Measurements from ENCODE around the gene RDX.

The RDX gene

GRCh38 chr11:110268441-110268840, 28.0 kb downstream of the RDX start:
- Histone ChIP-seq H3K27ac (ENCODE audit: low read depth, low read length) (no peak overlapping the region), H3K4me3 (ENCODE audit: low read depth, low read length) (no peak overlapping the region), H3K27me3 (ENCODE audit: control insufficient read depth, insufficient read depth, low read length) (no peaks in the 10 kb centered on the region), H3K4me1 (ENCODE audit: control insufficient read depth, insufficient read depth, low read length) (no peaks in the 10 kb centered on the region), H3K36me3 (ENCODE audit: control insufficient read depth, insufficient read depth, low read length) (peaks cover 40% of the 10 kb centered on the region), H3K9ac (ENCODE audit: low read length) (no peak overlapping the region), H3K9me3 (ENCODE audit: control insufficient read depth, insufficient read depth, low read depth, low read length) (no peaks in the 10 kb centered on the region)

DNA sequence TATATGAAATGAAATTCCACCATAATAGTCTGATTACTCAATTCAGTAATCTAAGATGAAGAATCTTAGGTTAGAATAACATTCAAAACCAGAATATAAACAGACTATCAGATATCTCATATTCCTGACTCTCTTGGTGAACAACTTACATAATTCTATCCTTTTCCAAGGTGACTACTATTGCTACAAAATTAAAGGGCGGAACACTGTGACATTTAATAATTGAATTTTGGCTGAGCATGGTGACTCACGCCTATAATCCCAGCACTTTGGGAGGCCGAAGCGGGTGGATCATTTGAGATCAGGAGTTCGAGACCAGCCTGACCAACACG, 34.4 kb downstream of the RDX start:
- Histone ChIP-seq H3K27me3 (ENCODE audit: control insufficient read depth, insufficient read depth, low read length) (no peaks in the 10 kb centered on the region), H3K9ac (ENCODE audit: low read length) (no peak overlapping the region), H3K27ac (ENCODE audit: low read depth, low read length) (no peak overlapping the region), H3K36me3 (ENCODE audit: control insufficient read depth, insufficient read depth, low read length) (peaks cover 47% of the 10 kb centered on the region), H3K4me1 (ENCODE audit: control insufficient read depth, insufficient read depth, low read length) (no peaks in the 10 kb centered on the region), H3K4me3 (ENCODE audit: low read depth, low read length) (no peak overlapping the region), H3K9me3 (ENCODE audit: control insufficient read depth, insufficient read depth, low read depth, low read length) (no peaks in the 10 kb centered on the region)

DNA sequence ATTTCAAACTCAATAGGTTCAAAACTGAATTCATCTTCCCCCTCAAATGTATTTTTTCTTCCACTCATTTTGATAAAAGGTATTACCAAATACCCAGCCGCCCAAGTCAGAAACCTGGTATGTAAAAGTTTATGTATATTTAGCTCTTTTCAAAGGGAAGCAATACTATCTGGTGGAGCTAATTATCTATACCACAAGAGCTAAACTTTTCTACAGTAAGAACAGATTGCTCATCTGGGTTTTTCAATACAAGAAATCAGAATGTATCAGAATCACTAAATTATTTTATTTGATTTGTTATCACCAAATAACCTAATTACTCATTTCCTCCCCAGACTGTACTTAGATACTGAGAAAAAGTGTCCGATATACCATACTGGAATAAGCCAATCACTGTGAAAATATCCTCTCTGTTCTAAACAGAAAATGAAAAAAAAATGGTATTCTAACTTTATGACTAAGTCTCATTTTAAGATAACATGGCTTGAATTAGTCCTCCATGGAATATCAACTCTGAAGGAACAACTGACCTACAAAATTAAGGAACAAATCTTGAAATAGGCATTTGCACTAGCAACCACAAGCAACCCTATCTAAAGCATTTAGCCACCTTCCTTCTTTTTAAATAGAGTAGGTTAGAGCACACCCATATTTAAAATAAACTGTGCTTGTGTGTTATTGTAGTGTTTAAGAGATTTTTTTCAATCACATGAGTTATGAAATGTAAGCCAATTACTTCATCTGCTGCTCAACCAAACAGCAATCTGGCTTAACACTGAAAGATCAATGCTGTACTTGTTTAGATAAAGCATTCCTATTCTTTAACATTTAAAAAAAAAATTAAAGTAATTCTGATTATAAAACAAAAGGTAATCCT, 35.0 kb downstream of the RDX start:
- Histone ChIP-seq H3K9me3 (ENCODE audit: control insufficient read depth, insufficient read depth, low read depth, low read length) (no peaks in the 10 kb centered on the region), H3K9ac (ENCODE audit: low read length) (no peak overlapping the region), H3K4me1 (ENCODE audit: control insufficient read depth, insufficient read depth, low read length) (no peaks in the 10 kb centered on the region), H3K4me3 (ENCODE audit: low read depth, low read length) (no peak overlapping the region), H3K27me3 (ENCODE audit: control insufficient read depth, insufficient read depth, low read length) (no peaks in the 10 kb centered on the region), H3K27ac (ENCODE audit: low read depth, low read length) (no peak overlapping the region), H3K36me3 (ENCODE audit: control insufficient read depth, insufficient read depth, low read length) (peaks cover 52% of the 10 kb centered on the region)

- Histone ChIP-seq H3K9me3 (ENCODE audit: control insufficient read depth, insufficient read depth, low read depth, low read length) (no peaks in the 10 kb centered on the region), H3K4me3 (ENCODE audit: low read depth, low read length) (no peak overlapping the region), H3K4me1 (ENCODE audit: control insufficient read depth, insufficient read depth, low read length) (no peaks in the 10 kb centered on the region), H3K36me3 (ENCODE audit: control insufficient read depth, insufficient read depth, low read length) (peaks cover 76% of the 10 kb centered on the region), H3K9ac (ENCODE audit: low read length) (no peak overlapping the region), H3K27me3 (ENCODE audit: control insufficient read depth, insufficient read depth, low read length) (no peaks in the 10 kb centered on the region), H3K27ac (ENCODE audit: low read depth, low read length) (no peak overlapping the region)
Measured at GRCh38 chr11:110253525-110253924, 42.9 kb downstream of the RDX start.

DNA sequence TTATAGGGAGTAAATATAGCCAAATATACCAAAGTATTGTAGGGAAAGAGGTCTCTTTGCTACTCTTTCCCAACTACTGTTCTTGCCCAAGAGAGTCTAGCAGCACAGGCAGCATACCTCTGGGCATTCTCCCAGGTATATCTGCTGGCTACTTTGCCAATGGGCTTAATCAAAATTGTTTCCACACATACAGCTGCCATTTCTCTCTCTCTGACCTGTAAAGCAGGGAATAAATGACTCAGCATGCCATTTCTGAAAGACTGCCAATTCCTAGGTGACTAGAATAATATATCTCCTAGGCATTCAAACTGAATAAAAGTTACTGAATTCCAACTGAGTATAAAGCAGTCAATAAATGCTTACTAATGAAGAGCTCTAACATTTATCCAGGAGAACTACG, 44.6 kb downstream of the RDX start:
- H3K27ac ChIP-seq (ENCODE audit: low read depth, low read length) = no peak overlapping the region
- no peaks in the 10 kb centered on the region for H3K9me3 ChIP-seq (ENCODE audit: control insufficient read depth, insufficient read depth, low read depth, low read length)
- no peaks in the 10 kb centered on the region for H3K27me3 ChIP-seq (ENCODE audit: control insufficient read depth, insufficient read depth, low read length)
- H3K9ac ChIP-seq (ENCODE audit: low read length) = no peak overlapping the region
- H3K4me1 ChIP-seq (ENCODE audit: control insufficient read depth, insufficient read depth, low read length) = no peaks in the 10 kb centered on the region
- H3K4me3 ChIP-seq (ENCODE audit: low read depth, low read length) = no peak overlapping the region
- H3K36me3 ChIP-seq (ENCODE audit: control insufficient read depth, insufficient read depth, low read length) = peaks cover 83% of the 10 kb centered on the region

DNA sequence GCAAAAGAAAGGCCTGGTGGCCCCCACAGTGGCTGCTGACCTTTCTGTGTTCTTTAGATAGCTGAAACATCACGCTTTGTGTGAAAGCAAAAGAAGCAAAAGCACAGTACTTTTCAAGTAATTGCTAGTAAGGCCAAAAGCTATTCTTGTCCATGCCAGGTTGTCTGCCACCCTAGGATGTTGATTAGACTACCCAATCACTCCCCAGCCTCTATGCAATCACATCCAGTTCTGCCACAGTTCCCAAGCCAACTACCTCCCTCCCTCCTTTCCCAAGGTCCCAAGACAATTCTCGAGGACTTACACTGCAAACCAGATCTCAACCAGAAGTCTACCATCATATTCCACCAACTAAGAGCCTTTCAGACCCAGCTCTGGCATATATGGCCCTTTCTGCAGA, 46.2 kb downstream of the RDX start:
- Histone ChIP-seq H3K36me3 (ENCODE audit: control insufficient read depth, insufficient read depth, low read length) (peaks cover 83% of the 10 kb centered on the region), H3K9ac (ENCODE audit: low read length) (no peak overlapping the region), H3K4me1 (ENCODE audit: control insufficient read depth, insufficient read depth, low read length) (no peaks in the 10 kb centered on the region), H3K4me3 (ENCODE audit: low read depth, low read length) (no peak overlapping the region), H3K9me3 (ENCODE audit: control insufficient read depth, insufficient read depth, low read depth, low read length) (no peaks in the 10 kb centered on the region), H3K27me3 (ENCODE audit: control insufficient read depth, insufficient read depth, low read length) (no peaks in the 10 kb centered on the region), H3K27ac (ENCODE audit: low read depth, low read length) (no peak overlapping the region)

DNA sequence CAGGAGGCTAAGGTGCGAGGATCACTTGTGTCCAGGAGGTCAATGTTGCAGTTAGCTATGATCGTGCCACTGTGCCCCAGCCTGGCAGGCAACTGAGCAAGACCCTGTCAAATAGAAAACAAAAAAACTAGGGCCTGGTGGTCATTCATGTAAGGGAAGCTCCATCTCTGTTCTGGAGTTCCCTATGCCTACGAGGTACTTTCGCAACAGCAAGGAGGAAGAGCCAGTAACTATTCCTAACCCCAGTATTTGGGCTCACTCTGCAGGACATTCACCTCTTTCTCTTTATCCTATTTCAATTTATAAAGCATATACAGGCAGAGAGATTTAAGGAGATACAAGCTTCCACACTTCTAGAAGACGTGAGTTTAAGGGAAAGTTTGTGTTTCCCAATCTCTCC, 46.6 kb downstream of the RDX start:
- Histone ChIP-seq H3K27me3 (ENCODE audit: control insufficient read depth, insufficient read depth, low read length) (no peaks in the 10 kb centered on the region), H3K4me1 (ENCODE audit: control insufficient read depth, insufficient read depth, low read length) (no peaks in the 10 kb centered on the region), H3K9ac (ENCODE audit: low read length) (no peak overlapping the region), H3K9me3 (ENCODE audit: control insufficient read depth, insufficient read depth, low read depth, low read length) (no peaks in the 10 kb centered on the region), H3K36me3 (ENCODE audit: control insufficient read depth, insufficient read depth, low read length) (peaks cover 81% of the 10 kb centered on the region), H3K4me3 (ENCODE audit: low read depth, low read length) (no peak overlapping the region), H3K27ac (ENCODE audit: low read depth, low read length) (no peak overlapping the region)

GRCh38 chr11:110249066-110249465, 47.3 kb downstream of the RDX start:
- Histone ChIP-seq H3K27ac (ENCODE audit: low read depth, low read length) (no peak overlapping the region), H3K4me1 (ENCODE audit: control insufficient read depth, insufficient read depth, low read length) (no peaks in the 10 kb centered on the region), H3K36me3 (ENCODE audit: control insufficient read depth, insufficient read depth, low read length) (peaks cover 81% of the 10 kb centered on the region), H3K4me3 (ENCODE audit: low read depth, low read length) (no peak overlapping the region), H3K9ac (ENCODE audit: low read length) (no peak overlapping the region), H3K27me3 (ENCODE audit: control insufficient read depth, insufficient read depth, low read length) (no peaks in the 10 kb centered on the region), H3K9me3 (ENCODE audit: control insufficient read depth, insufficient read depth, low read depth, low read length) (no peaks in the 10 kb centered on the region)

DNA sequence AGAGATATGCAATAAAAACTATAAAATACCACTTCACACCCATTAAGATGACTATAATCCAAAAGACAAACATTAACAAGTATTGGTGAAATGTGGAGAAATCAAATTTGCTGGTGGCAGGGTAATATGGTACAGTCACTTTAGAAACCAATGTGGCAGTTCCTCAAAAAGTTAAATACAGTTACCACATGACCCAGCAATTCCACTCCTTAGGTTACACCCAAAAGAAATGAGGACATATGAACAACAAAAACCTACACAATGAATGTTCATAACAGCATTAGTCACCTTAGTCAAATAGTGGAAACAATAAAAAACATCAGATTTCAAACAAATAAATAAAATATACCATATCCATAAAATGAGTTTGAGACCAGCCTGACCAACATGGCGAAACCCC, 52.6 kb downstream of the RDX start:
- Histone ChIP-seq H3K4me3 (ENCODE audit: low read depth, low read length) (no peak overlapping the region), H3K27me3 (ENCODE audit: control insufficient read depth, insufficient read depth, low read length) (no peaks in the 10 kb centered on the region), H3K4me1 (ENCODE audit: control insufficient read depth, insufficient read depth, low read length) (no peaks in the 10 kb centered on the region), H3K27ac (ENCODE audit: low read depth, low read length) (no peak overlapping the region), H3K9me3 (ENCODE audit: control insufficient read depth, insufficient read depth, low read depth, low read length) (no peaks in the 10 kb centered on the region), H3K36me3 (ENCODE audit: control insufficient read depth, insufficient read depth, low read length) (peaks cover 68% of the 10 kb centered on the region), H3K9ac (ENCODE audit: low read length) (no peak overlapping the region)

DNA sequence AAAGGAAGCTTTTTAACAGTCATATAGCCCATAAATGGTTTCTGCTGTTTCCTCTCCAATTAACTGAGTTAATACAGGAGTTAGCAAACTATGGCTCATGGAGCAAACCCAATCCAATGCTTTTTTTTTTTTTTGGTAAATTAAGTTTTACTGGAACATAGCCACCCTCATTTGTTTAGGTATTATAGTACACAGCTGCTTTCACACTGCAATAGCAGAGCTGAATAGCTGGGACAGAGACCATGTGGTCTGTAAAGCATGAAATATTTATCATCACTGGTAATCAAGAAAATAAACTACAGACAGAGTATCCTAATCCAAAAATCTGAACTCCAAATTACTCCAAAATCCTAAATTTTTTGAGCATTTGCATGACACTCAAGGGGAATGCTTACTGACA, 53.7 kb downstream of the RDX start:
- no peak overlapping the region for H3K9ac ChIP-seq (ENCODE audit: low read length)
- H3K36me3 ChIP-seq (ENCODE audit: control insufficient read depth, insufficient read depth, low read length) = peaks cover 64% of the 10 kb centered on the region
- H3K27me3 ChIP-seq (ENCODE audit: control insufficient read depth, insufficient read depth, low read length) = no peaks in the 10 kb centered on the region

DNA sequence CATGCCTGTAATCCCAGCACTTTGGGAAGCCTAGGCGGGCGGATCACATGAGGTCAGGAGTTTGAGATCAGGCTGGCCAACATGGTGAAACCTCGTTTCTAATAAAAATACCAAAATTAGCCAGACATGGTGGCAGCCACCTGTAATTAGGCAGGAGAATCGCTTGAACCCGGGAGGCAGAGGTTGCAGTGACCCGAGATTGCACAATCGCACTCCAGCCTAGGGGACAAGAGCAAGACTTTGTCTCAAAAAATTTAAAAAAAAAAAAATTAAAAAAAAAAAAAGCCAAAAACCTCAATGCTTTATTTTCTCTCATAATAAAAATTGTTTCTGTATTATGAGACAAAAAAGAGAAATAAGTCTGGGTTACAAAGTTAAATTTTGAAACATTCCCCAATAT, 54.2 kb downstream of the RDX start:
- Histone ChIP-seq H3K4me1 (ENCODE audit: control insufficient read depth, insufficient read depth, low read length) (no peaks in the 10 kb centered on the region), H3K36me3 (ENCODE audit: control insufficient read depth, insufficient read depth, low read length) (peaks cover 64% of the 10 kb centered on the region), H3K9me3 (ENCODE audit: control insufficient read depth, insufficient read depth, low read depth, low read length) (no peaks in the 10 kb centered on the region), H3K27me3 (ENCODE audit: control insufficient read depth, insufficient read depth, low read length) (no peaks in the 10 kb centered on the region), H3K27ac (ENCODE audit: low read depth, low read length) (no peak overlapping the region), H3K9ac (ENCODE audit: low read length) (no peak overlapping the region), H3K4me3 (ENCODE audit: low read depth, low read length) (no peak overlapping the region)

More for the DNA sequence above, 53.7 kb downstream of the RDX start:
- H3K9me3 ChIP-seq (ENCODE audit: control insufficient read depth, insufficient read depth, low read depth, low read length) = no peaks in the 10 kb centered on the region
- no peak overlapping the region for H3K27ac ChIP-seq (ENCODE audit: low read depth, low read length)
- H3K4me3 ChIP-seq (ENCODE audit: low read depth, low read length) = no peak overlapping the region
- no peaks in the 10 kb centered on the region for H3K4me1 ChIP-seq (ENCODE audit: control insufficient read depth, insufficient read depth, low read length)
